Measurements from ENCODE around the gene PATL1. TPM values are rescaled to one million over a fixed set of nuclear protein-coding genes. Genes with fewer than 3 reads are reported as not detected.

PATL1 gene
- total RNA-seq, 2 experiments from 2014 or later, result 51.8 to 55.2 TPM

DNA sequence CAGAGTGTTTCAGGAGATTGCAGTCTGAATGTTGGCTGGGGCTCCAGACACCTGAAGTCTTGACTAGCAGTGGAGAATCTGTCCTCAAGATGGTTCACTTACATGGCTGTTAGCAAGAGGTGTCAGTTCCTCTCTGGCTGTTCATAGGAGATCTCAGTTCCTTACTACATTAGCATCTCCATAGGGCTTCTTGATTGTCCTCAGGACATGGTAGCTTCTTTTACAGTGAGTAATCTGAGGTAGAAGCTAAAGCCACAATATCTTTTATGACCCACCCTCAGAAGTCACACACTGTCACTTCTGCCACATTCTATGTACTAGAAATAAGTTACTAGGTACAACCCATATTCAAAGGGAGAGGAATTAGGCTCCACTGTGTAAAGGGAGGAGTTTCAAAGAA lies 10.5 kb upstream of the PATL1 start:
- no peaks in the 10 kb centered on the region for H3K9me3 ChIP-seq (ENCODE audit: control insufficient read depth in 1 of 2, insufficient read depth in 1 of 2, low read length in 2 of 2)
- Mint-ChIP-seq H3K4me1 (ENCODE audit: low read depth) (no peaks in the 10 kb centered on the region), H3K36me3 (ENCODE audit: low read depth) (no peaks in the 10 kb centered on the region), H3K27ac (no peak overlapping the region), H3K27me3 (peaks cover 23% of the 10 kb centered on the region), H3K9me3 (no peaks in the 10 kb centered on the region), H3K4me3 (no peak overlapping the region)
- H3K4me3 ChIP-seq (ENCODE audit: low read length), result no peak overlapping the region
- no peaks in the 10 kb centered on the region for H3K4me1 ChIP-seq (ENCODE audit: insufficient read depth, low read length)
- no peak for TF ChIP-seq CTCF (IDR thresholded peaks at IDR 0.05)
- POLR2A ChIA-PET, result interaction anchor here (1.2 kb wide), 1 partner anchor 10 kb away, joined by 3 read pairs; the partner anchor contains the start of gene PATL1
- no peak overlapping the region for H3K27ac ChIP-seq (ENCODE audit: low read depth in 1 of 2, low read length in 2 of 2)
- intact Hi-C loops (cut with DNase I, micrococcal nuclease), result loop anchor here in 1 of 2 experiments (10.0 kb wide), 1 partner anchor 505 kb away; the partner anchor contains the start of gene DTX4
- CTCF ChIA-PET, result no interaction called here
- H3K27me3 ChIP-seq (ENCODE audit: control insufficient read depth in 1 of 2, insufficient read depth in 2 of 2, low read length in 2 of 2), result peaks cover 0 to 2% of the 10 kb centered on the region in 2 experiments
- no peaks in the 10 kb centered on the region for H3K36me3 ChIP-seq (ENCODE audit: insufficient read depth, low read length)
- ATAC-seq (ENCODE audit: poor library complexity), result no peak
- no peak for DNase-seq

DNA sequence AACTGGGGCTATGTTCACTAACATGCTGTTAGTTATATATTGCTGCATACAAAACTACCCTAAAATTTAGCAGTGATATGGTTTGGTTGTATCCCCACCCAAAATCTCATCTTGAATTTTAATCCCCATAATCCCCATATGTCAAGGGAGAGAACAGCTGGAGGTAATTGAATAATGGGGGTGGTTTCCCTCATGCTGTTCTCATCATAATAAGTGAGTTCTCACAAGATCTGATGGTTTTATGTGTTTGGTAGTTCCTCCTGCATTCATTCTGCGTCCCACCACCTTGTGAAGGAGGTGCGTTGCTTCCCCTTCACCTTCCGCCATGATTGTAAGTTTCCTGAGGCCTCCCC lies 10.0 kb upstream of the PATL1 start:
- no peaks in the 10 kb centered on the region for H3K36me3 Mint-ChIP-seq (ENCODE audit: low read depth)
- H3K4me3 Mint-ChIP-seq, result no peak overlapping the region
- ChIA-PET POLR2A (interaction anchor here (1.8 kb wide), 1 partner anchor 9 kb away, joined by 8 read pairs; the partner anchor contains the start of gene PATL1), CTCF (no interaction called here)
- no peaks in the 10 kb centered on the region for H3K9me3 Mint-ChIP-seq
- no peak overlapping the region for H3K27ac ChIP-seq (ENCODE audit: low read depth in 1 of 2, low read length in 2 of 2)
- no peak overlapping the region for H3K27ac Mint-ChIP-seq
- no peak for DNase-seq
- H3K4me1 ChIP-seq (ENCODE audit: insufficient read depth, low read length), result no peaks in the 10 kb centered on the region
- H3K4me3 ChIP-seq (ENCODE audit: low read length), result no peak overlapping the region
- H3K9me3 ChIP-seq (ENCODE audit: control insufficient read depth in 1 of 2, insufficient read depth in 1 of 2, low read length in 2 of 2), result no peaks in the 10 kb centered on the region
- no peaks in the 10 kb centered on the region for H3K4me1 Mint-ChIP-seq (ENCODE audit: low read depth)
- no peaks in the 10 kb centered on the region for H3K36me3 ChIP-seq (ENCODE audit: insufficient read depth, low read length)
- TF ChIP-seq CTCF (IDR thresholded peaks at IDR 0.05), result no peak
- no peaks in the 10 kb centered on the region for H3K27me3 ChIP-seq (ENCODE audit: control insufficient read depth in 1 of 2, insufficient read depth in 2 of 2, low read length in 2 of 2)
- intact Hi-C loops (cut with DNase I, micrococcal nuclease), result loop anchor here in 1 of 2 experiments (10.0 kb wide), 1 partner anchor 504 kb away; the partner anchor contains the start of gene DTX4
- no peak for ATAC-seq (ENCODE audit: poor library complexity)
- H3K27me3 Mint-ChIP-seq, result peaks cover 20% of the 10 kb centered on the region

DNA sequence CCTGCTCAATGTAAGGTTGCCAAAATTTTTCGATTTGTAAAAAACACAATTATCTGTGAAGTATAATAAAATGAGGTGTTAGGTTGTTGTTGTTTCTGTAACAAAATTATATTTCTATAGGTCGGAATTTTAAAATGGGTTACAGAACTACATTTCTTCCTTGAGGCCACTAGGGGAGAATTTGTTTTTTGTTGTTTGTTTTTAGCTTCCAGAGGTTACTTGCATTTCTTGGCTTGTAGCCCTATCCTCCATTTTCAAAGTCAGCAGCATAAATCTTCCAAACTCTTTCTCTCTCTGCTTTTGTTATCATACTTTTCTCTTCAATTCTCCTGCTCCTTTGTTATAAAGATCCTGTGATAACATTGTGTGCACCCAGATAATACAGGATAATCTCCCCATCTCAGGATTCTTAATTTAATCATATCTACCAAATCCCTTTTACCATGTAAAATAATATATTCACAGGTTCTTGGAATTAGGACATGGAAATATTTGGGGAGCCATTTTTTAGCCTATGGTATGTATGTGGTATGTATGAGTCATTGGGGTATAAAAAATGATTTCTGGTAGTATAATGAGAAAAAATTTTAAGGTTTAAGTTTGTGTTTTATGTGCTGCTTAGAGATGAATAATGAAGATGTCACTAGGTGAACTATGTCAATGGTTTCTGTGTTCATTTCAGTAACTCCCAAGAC lies 9.4 kb upstream of the PATL1 start:
- Histone ChIP-seq H3K27me3 (ENCODE audit: control insufficient read depth in 1 of 2, insufficient read depth in 2 of 2, low read length in 2 of 2) (no peaks in the 10 kb centered on the region), H3K36me3 (ENCODE audit: insufficient read depth, low read length) (no peaks in the 10 kb centered on the region), H3K4me3 (ENCODE audit: low read length) (no peak overlapping the region), H3K4me1 (ENCODE audit: insufficient read depth, low read length) (no peaks in the 10 kb centered on the region), H3K27ac (ENCODE audit: low read depth in 1 of 2, low read length in 2 of 2) (no peak overlapping the region), H3K9me3 (ENCODE audit: control insufficient read depth in 1 of 2, insufficient read depth in 1 of 2, low read length in 2 of 2) (no peaks in the 10 kb centered on the region)
- CTCF ChIA-PET, result interaction anchor here (0.9 to 1.2 kb wide), 2 partner anchors 9 to 13 kb away, joined by 3 read pairs; no protein-coding TSS in a partner anchor
- peaks cover 18% of the 10 kb centered on the region for H3K27me3 Mint-ChIP-seq
- H3K4me1 Mint-ChIP-seq (ENCODE audit: low read depth), result no peaks in the 10 kb centered on the region
- POLR2A ChIA-PET, result interaction anchor here (1.8 kb wide), 1 partner anchor 9 kb away, joined by 8 read pairs; the partner anchor contains the start of gene PATL1
- no peaks in the 10 kb centered on the region for H3K36me3 Mint-ChIP-seq (ENCODE audit: low read depth)
- no peaks in the 10 kb centered on the region for H3K9me3 Mint-ChIP-seq
- ATAC-seq (ENCODE audit: poor library complexity) (no peak), DNase-seq (no peak)
- no peak for TF ChIP-seq CTCF (IDR thresholded peaks at IDR 0.05)
- intact Hi-C loops (cut with DNase I, micrococcal nuclease), result loop anchor here in 1 of 2 experiments (10.0 kb wide), 1 partner anchor 503 kb away; the partner anchor contains the start of gene DTX4
- H3K27ac Mint-ChIP-seq, result no peak overlapping the region
- no peak overlapping the region for H3K4me3 Mint-ChIP-seq
